A549 treated with GW870086 at 1 μM for 4 hours (cell line): ENCODE results near the gene ANKRD36C. TPM values are rescaled to one million over a fixed set of nuclear protein-coding genes. Genes with fewer than 3 reads are reported as not detected.

Experiments
- total RNA-seq: library from RNA; stranded (reverse); fragments of 200-300 nt; extraction: Qiagen RNA extraction; gene quantifications from 5 replicates; pipeline ENCODE4 v1.2.3, GENCODE V29; 2022; ENCODE audit warnings: low read depth

ANKRD36C gene
- total RNA-seq, result 2.6 to 4.6 TPM (median 3.9 TPM) in 5 replicates

GRCh38 chr2:95991351-95992094 lies at the start of gene ANKRD36C:
Gene ANKRD36C, minus strand, starts transcription at chr2:95991824. Its CDS starts 116 bp downstream, at chr2:95991708.

DNA sequence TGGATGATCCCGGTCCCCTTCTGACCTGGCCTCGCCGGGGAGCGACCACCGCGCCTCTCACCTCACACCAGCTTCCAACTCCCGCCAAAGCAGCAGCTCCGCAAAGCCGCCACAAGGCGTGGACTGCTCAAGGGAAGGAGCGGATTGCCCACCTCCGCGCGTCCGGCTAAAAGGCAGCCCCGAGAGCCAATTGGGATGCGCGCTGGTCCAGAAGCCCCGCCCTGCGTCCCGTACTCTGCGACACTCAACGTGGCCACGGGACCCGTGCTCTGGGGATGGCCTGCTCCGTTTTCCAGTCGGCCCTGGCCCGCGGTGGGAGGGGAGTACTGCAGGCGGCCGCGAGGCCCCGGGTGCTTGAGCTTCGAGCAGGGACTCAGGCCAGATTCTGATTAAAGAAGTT lies 43.2 kb upstream of the ANKRD36C start, which contains the start of gene GPAT2:
GPAT2 (minus strand) TSS at position 125 of the 400 bp plus-strand sequence. CDS start 2,557 bp downstream, outside the sequence.

Other genes starting within 250 kb of the ANKRD36C start
- gene GPAT2, start 43.1 kb upstream of the ANKRD36C start, total RNA-seq, result not detected in 5 replicates
- 0.03 to 0.13 TPM (median 0.08 TPM) in 5 replicates for gene ADRA2B, start 124.7 kb upstream of the ANKRD36C start, total RNA-seq
- gene ASTL, start 146.7 kb upstream of the ANKRD36C start, total RNA-seq, result not detected in 5 replicates
- 0.21 to 0.49 TPM (median 0.38 TPM) in 5 replicates for gene DUSP2, start 153.6 kb upstream of the ANKRD36C start, total RNA-seq
- 83.3 to 94.9 TPM (median 89.7 TPM) in 5 replicates for gene STARD7, start 217.0 kb upstream of the ANKRD36C start, total RNA-seq